HepG2 (cell line): ENCODE measurements around the gene BPI. TPM values are rescaled to one million over a fixed set of nuclear protein-coding genes. Genes with fewer than 3 reads are reported as not detected.

Experiments
- KMT2B ChIP-seq: IDR thresholded peaks from 2 replicates; pipeline ENCODE4 v1.6.1; 2016; ENCODE audit warnings: missing genetic modification reagents, missing compliant biosample characterization
- RERE ChIP-seq: IDR thresholded peaks from 2 replicates; pipeline ENCODE4 v1.6.1; 2016; ENCODE audit warnings: low read depth, missing genetic modification reagents, missing compliant biosample characterization
- polyA plus RNA-seq, 8 experiments: library from polyadenylated mRNA; depleted of rRNA in 3 of 8; stranded (reverse) in 7 of 8; unstranded in 1 of 8; fragments of >200 nt; fragmentation: Illumina TruSeq in 4 of 8; extraction: Trizol in 4 of 8; gene quantifications; 2 replicates each; pipeline versions ENCODE4 v1.2.1 to v1.2.3, GENCODE V29; 2011 to 2016; ENCODE audit warnings: low read depth in 4 of 8, missing spikeins in 1 of 8, mixed read lengths in 1 of 8; ENCODE audit not compliant: insufficient read depth in 1 of 8
- total RNA-seq, 5 experiments: library from RNA; depleted of rRNA; stranded (reverse); fragments of >200 nt; fragmentation: Illumina TruSeq; extraction: Trizol; gene quantifications; 2 replicates each; pipeline ENCODE4 v1.2.3, GENCODE V29; 2016; ENCODE audit warnings: low read depth in 1 of 5
- TF ChIP-seq, protein P1 (sequence below): sonication (generic); formaldehyde crosslinking; IDR thresholded peaks from 2 replicates; pipeline ENCODE4 v1.5.0; 2020; ENCODE audit warnings: mild to moderate bottlenecking, missing genetic modification reagents, borderline replicate concordance
- TF ChIP-seq, protein P2 (sequence below): sonication (generic); formaldehyde crosslinking; IDR thresholded peaks from 2 replicates; pipeline ENCODE4 v1.4.0; 2020; ENCODE audit warnings: missing genetic modification reagents, borderline replicate concordance

Gene BPI
- total and polyA plus RNA-seq, 2 of the 13 experiments (the other 11 are each of a cell fraction or from before 2014, with no cell fraction given) = not detected

GRCh38 chr20:38316341-38316740, 12.4 kb downstream of the BPI start (continued):
- TF ChIP-seq, protein P1, sequence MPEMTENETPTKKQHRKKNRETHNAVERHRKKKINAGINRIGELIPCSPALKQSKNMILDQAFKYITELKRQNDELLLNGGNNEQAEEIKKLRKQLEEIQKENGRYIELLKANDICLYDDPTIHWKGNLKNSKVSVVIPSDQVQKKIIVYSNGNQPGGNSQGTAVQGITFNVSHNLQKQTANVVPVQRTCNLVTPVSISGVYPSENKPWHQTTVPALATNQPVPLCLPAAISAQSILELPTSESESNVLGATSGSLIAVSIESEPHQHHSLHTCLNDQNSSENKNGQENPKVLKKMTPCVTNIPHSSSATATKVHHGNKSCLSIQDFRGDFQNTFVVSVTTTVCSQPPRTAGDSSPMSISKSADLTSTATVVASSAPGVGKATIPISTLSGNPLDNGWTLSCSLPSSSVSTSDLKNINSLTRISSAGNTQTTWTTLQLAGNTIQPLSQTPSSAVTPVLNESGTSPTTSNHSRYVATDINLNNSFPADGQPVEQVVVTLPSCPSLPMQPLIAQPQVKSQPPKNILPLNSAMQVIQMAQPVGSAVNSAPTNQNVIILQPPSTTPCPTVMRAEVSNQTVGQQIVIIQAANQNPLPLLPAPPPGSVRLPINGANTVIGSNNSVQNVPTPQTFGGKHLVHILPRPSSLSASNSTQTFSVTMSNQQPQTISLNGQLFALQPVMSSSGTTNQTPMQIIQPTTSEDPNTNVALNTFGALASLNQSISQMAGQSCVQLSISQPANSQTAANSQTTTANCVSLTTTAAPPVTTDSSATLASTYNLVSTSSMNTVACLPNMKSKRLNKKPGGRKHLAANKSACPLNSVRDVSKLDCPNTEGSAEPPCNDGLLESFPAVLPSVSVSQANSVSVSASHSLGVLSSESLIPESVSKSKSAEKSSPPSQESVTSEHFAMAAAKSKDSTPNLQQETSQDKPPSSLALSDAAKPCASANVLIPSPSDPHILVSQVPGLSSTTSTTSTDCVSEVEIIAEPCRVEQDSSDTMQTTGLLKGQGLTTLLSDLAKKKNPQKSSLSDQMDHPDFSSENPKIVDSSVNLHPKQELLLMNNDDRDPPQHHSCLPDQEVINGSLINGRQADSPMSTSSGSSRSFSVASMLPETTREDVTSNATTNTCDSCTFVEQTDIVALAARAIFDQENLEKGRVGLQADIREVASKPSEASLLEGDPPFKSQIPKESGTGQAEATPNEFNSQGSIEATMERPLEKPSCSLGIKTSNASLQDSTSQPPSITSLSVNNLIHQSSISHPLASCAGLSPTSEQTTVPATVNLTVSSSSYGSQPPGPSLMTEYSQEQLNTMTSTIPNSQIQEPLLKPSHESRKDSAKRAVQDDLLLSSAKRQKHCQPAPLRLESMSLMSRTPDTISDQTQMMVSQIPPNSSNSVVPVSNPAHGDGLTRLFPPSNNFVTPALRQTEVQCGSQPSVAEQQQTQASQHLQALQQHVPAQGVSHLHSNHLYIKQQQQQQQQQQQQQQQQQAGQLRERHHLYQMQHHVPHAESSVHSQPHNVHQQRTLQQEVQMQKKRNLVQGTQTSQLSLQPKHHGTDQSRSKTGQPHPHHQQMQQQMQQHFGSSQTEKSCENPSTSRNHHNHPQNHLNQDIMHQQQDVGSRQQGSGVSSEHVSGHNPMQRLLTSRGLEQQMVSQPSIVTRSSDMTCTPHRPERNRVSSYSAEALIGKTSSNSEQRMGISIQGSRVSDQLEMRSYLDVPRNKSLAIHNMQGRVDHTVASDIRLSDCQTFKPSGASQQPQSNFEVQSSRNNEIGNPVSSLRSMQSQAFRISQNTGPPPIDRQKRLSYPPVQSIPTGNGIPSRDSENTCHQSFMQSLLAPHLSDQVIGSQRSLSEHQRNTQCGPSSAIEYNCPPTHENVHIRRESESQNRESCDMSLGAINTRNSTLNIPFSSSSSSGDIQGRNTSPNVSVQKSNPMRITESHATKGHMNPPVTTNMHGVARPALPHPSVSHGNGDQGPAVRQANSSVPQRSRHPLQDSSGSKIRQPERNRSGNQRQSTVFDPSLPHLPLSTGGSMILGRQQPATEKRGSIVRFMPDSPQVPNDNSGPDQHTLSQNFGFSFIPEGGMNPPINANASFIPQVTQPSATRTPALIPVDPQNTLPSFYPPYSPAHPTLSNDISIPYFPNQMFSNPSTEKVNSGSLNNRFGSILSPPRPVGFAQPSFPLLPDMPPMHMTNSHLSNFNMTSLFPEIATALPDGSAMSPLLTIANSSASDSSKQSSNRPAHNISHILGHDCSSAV (CRISPR knock-in tag) = no peak
- TF ChIP-seq KMT2B (CRISPR knock-in tag) = no peak
- no peak for TF ChIP-seq RERE
- TF ChIP-seq, protein P2, sequence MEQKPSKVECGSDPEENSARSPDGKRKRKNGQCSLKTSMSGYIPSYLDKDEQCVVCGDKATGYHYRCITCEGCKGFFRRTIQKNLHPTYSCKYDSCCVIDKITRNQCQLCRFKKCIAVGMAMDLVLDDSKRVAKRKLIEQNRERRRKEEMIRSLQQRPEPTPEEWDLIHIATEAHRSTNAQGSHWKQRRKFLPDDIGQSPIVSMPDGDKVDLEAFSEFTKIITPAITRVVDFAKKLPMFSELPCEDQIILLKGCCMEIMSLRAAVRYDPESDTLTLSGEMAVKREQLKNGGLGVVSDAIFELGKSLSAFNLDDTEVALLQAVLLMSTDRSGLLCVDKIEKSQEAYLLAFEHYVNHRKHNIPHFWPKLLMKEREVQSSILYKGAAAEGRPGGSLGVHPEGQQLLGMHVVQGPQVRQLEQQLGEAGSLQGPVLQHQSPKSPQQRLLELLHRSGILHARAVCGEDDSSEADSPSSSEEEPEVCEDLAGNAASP (CRISPR knock-in tag) = no peak
- TF ChIP-seq, all 625 proteins: peak for 2
